Measurements from ENCODE around the gene AVPR1B. TPM values are rescaled to one million over a fixed set of nuclear protein-coding genes. Genes with fewer than 3 reads are reported as not detected.

AVPR1B gene
- total RNA-seq, 2 donors from 2014 or later: not detected

DNA sequence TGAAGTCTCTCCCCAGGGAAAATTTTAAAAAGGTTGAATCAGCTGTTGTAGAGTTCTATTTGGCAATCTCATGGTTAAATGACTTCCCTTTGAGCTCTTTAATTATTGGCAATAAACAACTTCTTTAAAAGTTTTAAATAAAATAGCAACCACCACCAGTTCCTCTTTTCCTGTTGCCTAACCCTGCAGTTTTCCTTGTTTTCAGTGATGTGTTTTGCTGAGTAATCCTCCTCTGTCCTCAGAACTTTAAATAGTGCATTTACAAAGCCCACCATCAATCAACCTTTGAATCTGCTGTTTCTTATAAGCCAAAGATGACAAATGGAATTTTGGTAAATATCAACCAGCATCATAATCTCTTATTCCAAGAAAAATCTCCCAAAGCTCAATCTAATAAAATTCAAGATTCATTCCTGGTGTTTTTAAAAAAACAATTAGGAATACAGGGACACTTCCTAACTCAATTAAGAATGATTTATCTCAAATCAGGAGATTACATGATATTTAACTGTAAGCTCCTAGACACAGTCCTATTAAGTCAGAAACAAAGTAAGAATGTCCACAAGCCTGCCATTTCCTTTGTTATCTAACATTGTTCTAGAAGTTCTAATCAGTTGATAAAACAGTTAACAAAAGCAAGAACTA lies 14.8 kb downstream of the AVPR1B start:
- TF ChIP-seq, protein P1, sequence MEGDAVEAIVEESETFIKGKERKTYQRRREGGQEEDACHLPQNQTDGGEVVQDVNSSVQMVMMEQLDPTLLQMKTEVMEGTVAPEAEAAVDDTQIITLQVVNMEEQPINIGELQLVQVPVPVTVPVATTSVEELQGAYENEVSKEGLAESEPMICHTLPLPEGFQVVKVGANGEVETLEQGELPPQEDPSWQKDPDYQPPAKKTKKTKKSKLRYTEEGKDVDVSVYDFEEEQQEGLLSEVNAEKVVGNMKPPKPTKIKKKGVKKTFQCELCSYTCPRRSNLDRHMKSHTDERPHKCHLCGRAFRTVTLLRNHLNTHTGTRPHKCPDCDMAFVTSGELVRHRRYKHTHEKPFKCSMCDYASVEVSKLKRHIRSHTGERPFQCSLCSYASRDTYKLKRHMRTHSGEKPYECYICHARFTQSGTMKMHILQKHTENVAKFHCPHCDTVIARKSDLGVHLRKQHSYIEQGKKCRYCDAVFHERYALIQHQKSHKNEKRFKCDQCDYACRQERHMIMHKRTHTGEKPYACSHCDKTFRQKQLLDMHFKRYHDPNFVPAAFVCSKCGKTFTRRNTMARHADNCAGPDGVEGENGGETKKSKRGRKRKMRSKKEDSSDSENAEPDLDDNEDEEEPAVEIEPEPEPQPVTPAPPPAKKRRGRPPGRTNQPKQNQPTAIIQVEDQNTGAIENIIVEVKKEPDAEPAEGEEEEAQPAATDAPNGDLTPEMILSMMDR (IDR thresholded peaks at IDR 0.05): no peak
- Histone ChIP-seq H3K36me3 (no peaks in the 10 kb centered on the region), H3K4me3 (no peak overlapping the region), H3K4me1 (ENCODE audit: control insufficient read depth in 1 of 2, low read depth in 2 of 2) (no peaks in the 10 kb centered on the region), H3K9me3 (no peaks in the 10 kb centered on the region), H3K27ac (no peak overlapping the region), H3K27me3 (replicated peaks; ENCODE audit: insufficient read depth) (no peaks in the 10 kb centered on the region)
- ATAC-seq (ENCODE audit: insufficient number of reproducible peaks, low FRiP score, low read depth) (no peak), DNase-seq (ENCODE audit: low spot score) (no peak)

DNA sequence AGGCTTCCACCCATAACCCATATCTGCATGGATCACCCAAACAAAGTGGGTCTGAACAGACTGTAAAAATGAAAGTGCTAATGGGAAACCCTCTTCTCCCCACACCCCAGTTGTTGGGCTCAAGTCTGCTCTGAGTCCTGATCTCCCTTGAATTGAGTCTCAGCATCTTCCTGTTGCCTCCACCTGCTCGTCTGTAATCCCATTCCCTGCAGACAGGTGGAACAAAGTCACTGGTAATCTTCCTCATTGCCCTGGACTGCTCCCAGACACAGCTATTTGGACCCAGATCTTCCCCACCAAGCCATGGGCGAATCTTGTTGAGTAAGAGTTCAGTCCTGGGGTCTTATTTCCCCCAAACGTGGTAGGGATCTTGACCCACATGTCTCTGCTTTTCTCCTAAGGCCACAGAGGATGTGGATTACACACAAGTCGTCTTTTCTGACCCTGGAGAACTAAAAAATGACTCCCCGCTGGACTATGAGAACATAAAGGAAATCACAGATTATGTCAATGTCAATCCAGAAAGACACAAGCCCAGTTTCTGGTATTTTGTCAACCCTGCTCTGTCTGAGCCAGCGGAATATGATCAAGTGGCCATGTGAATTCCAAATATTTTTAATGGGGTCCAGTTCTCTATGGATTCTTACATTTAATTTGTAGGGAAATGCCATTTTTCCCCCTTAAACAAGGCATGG lies 15.7 kb downstream of the AVPR1B start:
- Histone ChIP-seq H3K4me1 (ENCODE audit: control insufficient read depth in 1 of 2, low read depth in 2 of 2) (no peaks in the 10 kb centered on the region), H3K27me3 (replicated peaks; ENCODE audit: insufficient read depth) (no peaks in the 10 kb centered on the region), H3K9me3 (no peaks in the 10 kb centered on the region), H3K36me3 (no peaks in the 10 kb centered on the region), H3K27ac (no peak overlapping the region), H3K4me3 (no peak overlapping the region)
- ATAC-seq (ENCODE audit: insufficient number of reproducible peaks, low FRiP score, low read depth): no peak
- DNase-seq (ENCODE audit: low spot score): no peak
- TF ChIP-seq, protein P1 (IDR thresholded peaks at IDR 0.05): no peak

DNA sequence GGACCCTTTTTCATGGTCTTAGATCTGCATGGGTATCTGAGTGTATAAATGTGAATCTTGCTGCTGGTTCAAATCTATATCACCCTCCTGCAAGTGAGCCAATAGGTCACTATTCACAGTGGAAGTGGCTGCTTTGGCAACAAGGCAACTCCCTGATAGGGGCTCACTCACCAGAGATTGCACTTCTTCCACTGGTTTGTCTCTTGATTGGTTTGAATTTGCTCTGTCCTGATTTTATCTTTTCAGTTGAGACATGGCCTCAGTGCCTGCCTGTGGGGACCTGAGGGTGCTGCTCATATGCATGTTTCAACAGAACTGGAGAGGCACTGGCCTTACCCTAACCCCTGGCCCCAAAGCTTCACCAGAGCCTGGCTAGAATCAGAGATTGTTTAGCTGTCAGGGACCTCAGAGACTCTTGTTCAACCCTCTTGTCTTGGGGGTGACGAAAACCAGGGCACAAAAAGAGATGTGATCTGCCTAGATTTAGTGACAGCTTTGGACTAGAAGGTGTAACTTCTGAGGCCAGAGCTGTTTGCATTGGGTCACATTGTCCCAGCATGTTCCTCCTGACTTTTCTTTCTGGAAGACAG lies 16.9 kb downstream of the AVPR1B start:
- Histone ChIP-seq H3K27ac (no peak overlapping the region), H3K4me1 (ENCODE audit: control insufficient read depth in 1 of 2, low read depth in 2 of 2) (no peaks in the 10 kb centered on the region), H3K9me3 (no peaks in the 10 kb centered on the region), H3K36me3 (no peaks in the 10 kb centered on the region), H3K27me3 (replicated peaks; ENCODE audit: insufficient read depth) (no peaks in the 10 kb centered on the region), H3K4me3 (no peak overlapping the region)
- TF ChIP-seq, protein P1 (IDR thresholded peaks at IDR 0.05): no peak
- ATAC-seq (ENCODE audit: insufficient number of reproducible peaks, low FRiP score, low read depth): no peak
- no peak for DNase-seq (ENCODE audit: low spot score)

DNA sequence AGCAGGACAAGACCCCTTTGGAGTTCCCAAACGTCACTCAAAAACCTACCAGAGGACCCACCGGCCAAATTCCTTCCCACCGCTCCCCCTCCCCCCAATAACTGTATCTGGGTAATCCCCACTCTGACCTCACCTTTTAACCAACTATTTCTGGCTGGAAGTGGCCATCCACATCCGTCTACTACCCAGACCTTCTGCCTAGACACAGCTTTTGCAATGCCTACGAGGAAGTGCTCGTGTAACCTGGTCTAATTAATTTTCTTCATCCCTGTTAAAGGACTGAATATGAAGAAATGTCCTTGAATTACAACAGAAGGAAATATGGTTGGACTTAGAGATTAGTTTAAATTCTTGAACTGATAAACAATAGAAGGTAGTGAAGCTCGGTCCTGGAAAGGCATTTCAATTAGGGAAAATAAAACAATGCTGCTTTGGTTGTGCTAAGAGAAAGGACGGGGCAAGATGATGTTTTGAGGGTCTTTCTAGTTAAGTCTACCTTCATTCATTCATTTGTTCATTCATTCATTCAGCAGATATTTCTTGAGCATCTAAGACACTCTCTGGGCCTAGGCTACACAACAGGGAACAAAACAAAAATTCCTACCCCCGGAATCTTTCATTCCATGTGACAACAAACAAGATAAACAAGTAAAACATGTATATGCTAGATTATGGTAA lies 18.8 kb downstream of the AVPR1B start:
- Histone ChIP-seq H3K4me3 (no peak overlapping the region), H3K4me1 (ENCODE audit: control insufficient read depth in 1 of 2, low read depth in 2 of 2) (no peaks in the 10 kb centered on the region), H3K36me3 (no peaks in the 10 kb centered on the region), H3K27me3 (replicated peaks; ENCODE audit: insufficient read depth) (no peaks in the 10 kb centered on the region), H3K27ac (no peak overlapping the region), H3K9me3 (no peaks in the 10 kb centered on the region)
- ATAC-seq (ENCODE audit: insufficient number of reproducible peaks, low FRiP score, low read depth): no peak
- TF ChIP-seq, protein P1 (IDR thresholded peaks at IDR 0.05): no peak
- DNase-seq (ENCODE audit: low spot score): no peak

DNA sequence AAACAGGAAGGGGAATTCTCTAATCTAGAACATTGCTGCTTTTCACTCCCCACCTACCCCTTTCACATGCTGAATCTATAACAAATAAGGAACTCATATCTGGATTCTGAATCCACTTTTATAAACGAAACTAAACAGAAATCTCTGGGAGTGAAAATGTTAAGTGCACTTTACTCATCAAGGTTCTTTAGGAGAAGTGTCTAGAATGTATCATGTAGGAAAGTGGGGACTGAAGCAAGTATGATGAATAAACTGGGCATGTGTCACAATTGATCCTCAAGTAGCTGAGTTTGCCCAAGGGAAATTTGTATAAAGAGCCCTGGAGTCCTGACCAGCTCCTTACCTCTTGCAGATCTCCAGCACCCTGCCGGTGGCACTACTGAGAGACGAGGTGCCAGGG lies 19.8 kb downstream of the AVPR1B start:
- Histone ChIP-seq H3K9me3 (no peaks in the 10 kb centered on the region), H3K36me3 (no peaks in the 10 kb centered on the region), H3K4me1 (ENCODE audit: control insufficient read depth in 1 of 2, low read depth in 2 of 2) (no peaks in the 10 kb centered on the region), H3K27me3 (replicated peaks; ENCODE audit: insufficient read depth) (no peaks in the 10 kb centered on the region), H3K4me3 (no peak overlapping the region), H3K27ac (no peak overlapping the region)
- DNase-seq (ENCODE audit: low spot score): no peak
- TF ChIP-seq, protein P1 (IDR thresholded peaks at IDR 0.05): no peak
- no peak for ATAC-seq (ENCODE audit: insufficient number of reproducible peaks, low FRiP score, low read depth)

All from thoracic aorta (tissue), 2 donors.